Neural progenitor cell (in vitro differentiated cells): ENCODE measurements around the gene PLK1. TPM values are rescaled to one million over a fixed set of nuclear protein-coding genes. Genes with fewer than 3 reads are reported as not detected.

Experiments
- DNase-seq: peaks from one replicate; pipeline ENCODE4 v3.0.0-alpha.2; 2016; ENCODE audit warnings: low spot score
- H2AFZ ChIP-seq: fragments of 200-600 bp; sonication (generic); replicated peaks from 2 replicates; pipeline ENCODE4 v1.6.1; 2016; ENCODE audit warnings: antibody characterized with exemption
- H3F3A ChIP-seq: fragments of 200-600 bp; sonication (generic); 2 replicates; pipeline ENCODE4 v1.6.1; 2016; ENCODE audit warnings: antibody characterized with exemption, low read depth
- H3K27ac ChIP-seq: fragments of 200-600 bp; sonication (generic); 2 replicates; pipeline ENCODE4 v1.5.1; 2016; ENCODE audit warnings: mild to moderate bottlenecking
- H3K27me3 ChIP-seq: fragments of 200-600 bp; sonication (generic); 2 replicates; pipeline ENCODE4 v1.6.1; 2016; ENCODE audit warnings: mild to moderate bottlenecking, moderate library complexity
- H3K36me3 ChIP-seq: fragments of 200-600 bp; sonication (generic); 2 replicates; pipeline ENCODE4 v1.5.1; 2016
- H3K4me1 ChIP-seq: fragments of 200-600 bp; sonication (generic); 2 replicates; pipeline ENCODE4 v1.6.1; 2016; ENCODE audit warnings: mixed run types
- H3K4me2 ChIP-seq: fragments of 200-600 bp; sonication (generic); 2 replicates; pipeline ENCODE4 v1.6.1; 2016
- H3K4me3 ChIP-seq: fragments of 200-600 bp; sonication (generic); 2 replicates; pipeline ENCODE4 v1.5.1; 2016
- H3K79me2 ChIP-seq: fragments of 200-600 bp; sonication (generic); 2 replicates; pipeline ENCODE4 v1.6.1; 2016; ENCODE audit warnings: low read depth
- H3K9ac ChIP-seq: fragments of 200-600 bp; sonication (generic); 2 replicates; pipeline ENCODE4 v1.6.1; 2016
- H3K9me3 ChIP-seq: fragments of 200-600 bp; sonication (generic); 2 replicates; pipeline ENCODE4 v1.5.1; 2016; ENCODE audit warnings: low read depth
- H4K20me1 ChIP-seq: fragments of 200-600 bp; sonication (generic); 2 replicates; pipeline ENCODE4 v1.6.1; 2016; ENCODE audit warnings: low read depth
- H3K27ac Mint-ChIP-seq: 3 replicates; pipeline ENCODE4 v1.8.0; 2021; ENCODE audit warnings: mixed read lengths
- H3K27me3 Mint-ChIP-seq: 2 replicates; pipeline ENCODE4 v1.8.0; 2022; ENCODE audit warnings: low read depth, mild to moderate bottlenecking, inconsistent platforms, moderate library complexity, mixed read lengths; ENCODE audit not compliant: insufficient read depth
- H3K36me3 Mint-ChIP-seq: 3 replicates; pipeline ENCODE4 v1.8.0; 2021; ENCODE audit warnings: mixed read lengths
- H3K4me1 Mint-ChIP-seq: 3 replicates; pipeline ENCODE4 v1.8.0; 2021; ENCODE audit warnings: mixed read lengths
- H3K4me3 Mint-ChIP-seq: 3 replicates; pipeline ENCODE4 v1.8.0; 2021; ENCODE audit warnings: mild to moderate bottlenecking, moderate library complexity, mixed read lengths
- H3K9me3 Mint-ChIP-seq: 3 replicates; pipeline ENCODE4 v1.8.0; 2020; ENCODE audit warnings: mixed read lengths
- CTCF ChIP-seq: fragments of 200-600 bp; sonication (generic); IDR thresholded peaks from 2 replicates; pipeline ENCODE4 v1.5.1; 2017; ENCODE audit warnings: antibody characterized with exemption, mild to moderate bottlenecking
- EZH2 ChIP-seq: fragments of 200-600 bp; sonication (generic); IDR thresholded peaks from 2 replicates; pipeline ENCODE4 v1.6.1; 2017; ENCODE audit warnings: antibody characterized with exemption, mild to moderate bottlenecking, moderate library complexity
- EZH2phosphoT487 ChIP-seq: fragments of 200-600 bp; sonication (generic); IDR thresholded peaks from 2 replicates; pipeline ENCODE4 v1.6.1; 2017; ENCODE audit warnings: antibody characterized with exemption
- total RNA-seq: library from RNA; depleted of rRNA; stranded (reverse); fragments of >200 nt; gene quantifications from 2 replicates; pipeline ENCODE4 v1.2.3, GENCODE V29; 2015; ENCODE audit warnings: low replicate concordance

Gene PLK1
- total RNA-seq, 1 donor from 2014 or later, result 93.5 TPM

GRCh38 chr16:23682181-23682580 is 3.5 kb downstream of the PLK1 start:
- Mint-ChIP-seq H3K27ac (no peak overlapping the region), H3K36me3 (peaks cover 39% of the 10 kb centered on the region), H3K9me3 (no peaks in the 10 kb centered on the region), H3K4me1 (peaks cover 25% of the 10 kb centered on the region), H3K4me3 (no peak overlapping the region), H3K27me3 (peaks cover 6% of the 10 kb centered on the region)
- Histone ChIP-seq H3K9ac (no peak overlapping the region), H3K27me3 (no peaks in the 10 kb centered on the region), H3K36me3 (peaks cover 24% of the 10 kb centered on the region), H3K27ac (no peak overlapping the region), H2AFZ (no peak overlapping the region), H3K4me2 (peak overlapping the region; percentile 85), H4K20me1 (peaks cover 70% of the 10 kb centered on the region), H3K9me3 (no peaks in the 10 kb centered on the region), H3K79me2 (peaks cover 84% of the 10 kb centered on the region), H3F3A (peaks cover 17% of the 10 kb centered on the region), H3K4me3 (no peak overlapping the region), H3K4me1 (peaks cover 19% of the 10 kb centered on the region)
- no peak for DNase-seq
- TF ChIP-seq EZH2, result no peak
- no peak for TF ChIP-seq CTCF
- TF ChIP-seq EZH2phosphoT487, result no peak

GRCh38 chr16:23683487-23683886 is 4.8 kb downstream of the PLK1 start:
- H3K4me2 ChIP-seq, result no peak overlapping the region
- H3F3A ChIP-seq, result peaks cover 14% of the 10 kb centered on the region
- DNase-seq, result no peak
- H3K79me2 ChIP-seq, result peaks cover 95% of the 10 kb centered on the region
- Mint-ChIP-seq H3K27me3 (peaks cover 6% of the 10 kb centered on the region), H3K9me3 (no peaks in the 10 kb centered on the region), H3K4me3 (no peak overlapping the region), H3K36me3 (peaks cover 49% of the 10 kb centered on the region), H3K4me1 (peaks cover 25% of the 10 kb centered on the region), H3K27ac (no peak overlapping the region)
- H2AFZ ChIP-seq, result no peak overlapping the region
- H3K27me3 ChIP-seq, result no peaks in the 10 kb centered on the region
- H3K9me3 ChIP-seq, result no peaks in the 10 kb centered on the region
- H3K9ac ChIP-seq, result no peak overlapping the region
- peaks cover 19% of the 10 kb centered on the region for H3K4me1 ChIP-seq
- peaks cover 25% of the 10 kb centered on the region for H3K36me3 ChIP-seq
- H4K20me1 ChIP-seq, result peaks cover 79% of the 10 kb centered on the region
- TF ChIP-seq EZH2 (no peak), CTCF (no peak), EZH2phosphoT487 (no peak)
- H3K27ac ChIP-seq, result no peak overlapping the region
- no peak overlapping the region for H3K4me3 ChIP-seq

- Mint-ChIP-seq H3K4me1 (peaks cover 3% of the 10 kb centered on the region), H3K36me3 (peaks cover 40% of the 10 kb centered on the region), H3K9me3 (no peaks in the 10 kb centered on the region), H3K4me3 (no peak overlapping the region), H3K27ac (no peak overlapping the region), H3K27me3 (peaks cover 2% of the 10 kb centered on the region)
- H3K9me3 ChIP-seq, result no peaks in the 10 kb centered on the region
- peaks cover 48% of the 10 kb centered on the region for H4K20me1 ChIP-seq
- no peak overlapping the region for H3K9ac ChIP-seq
- H3F3A ChIP-seq, result peaks cover 37% of the 10 kb centered on the region
- no peak for TF ChIP-seq CTCF
- no peak for TF ChIP-seq EZH2phosphoT487
- TF ChIP-seq EZH2, result no peak
- no peak overlapping the region for H3K4me2 ChIP-seq
- no peak overlapping the region for H2AFZ ChIP-seq
- H3K4me1 ChIP-seq, result no peaks in the 10 kb centered on the region
- H3K27me3 ChIP-seq, result no peaks in the 10 kb centered on the region
- no peak for DNase-seq
- H3K36me3 ChIP-seq, result peaks cover 22% of the 10 kb centered on the region
- H3K27ac ChIP-seq, result no peak overlapping the region
- no peak overlapping the region for H3K4me3 ChIP-seq
- peaks cover 60% of the 10 kb centered on the region for H3K79me2 ChIP-seq
These were observed 8.5 kb downstream of the PLK1 start for GRCh38 chr16:23687034-23687808.
